Liver (tissue), 9 donors: ENCODE measurements around the gene NSD1. TPM values are rescaled to one million over a fixed set of nuclear protein-coding genes. Genes with fewer than 3 reads are reported as not detected.
"Not testable (repeated sequence)": the region's sequence is repeated elsewhere in the genome, so short reads cannot be mapped to it uniquely, and the experiment has no call there.

ENCODE experiments used
- DNase-seq: peaks from one replicate; pipeline ENCODE4 v3.0.0-alpha.2; 2017; ENCODE audit warnings: low spot score
- H3K27ac ChIP-seq, 2 donors: one replicate each; pipeline ENCODE4 v1.7.0; 2013; ENCODE audit warnings: inconsistent platforms in 2 of 2, low read length in 2 of 2, control low read depth in 1 of 2, low read depth in 1 of 2, mild to moderate bottlenecking in 1 of 2
- H3K27me3 ChIP-seq, 4 donors: one replicate each; pipeline versions ENCODE4 v1.6.1 to v1.7.0; 2013; ENCODE audit warnings: low read length in 3 of 4, inconsistent platforms in 1 of 4, mild to moderate bottlenecking in 1 of 4, moderate library complexity in 1 of 4; ENCODE audit not compliant: control insufficient read depth in 4 of 4, insufficient read depth in 4 of 4
- H3K36me3 ChIP-seq, 4 donors: one replicate each; pipeline versions ENCODE4 v1.6.1 to v1.7.0; 2013; ENCODE audit warnings: low read length in 3 of 4, mild to moderate bottlenecking in 3 of 4, low read depth in 1 of 4, moderate library complexity in 1 of 4; ENCODE audit not compliant: control insufficient read depth in 4 of 4, insufficient read depth in 3 of 4
- H3K4me1 ChIP-seq, 4 donors: one replicate each; pipeline versions ENCODE4 v1.6.1 to v1.7.0; 2013; ENCODE audit warnings: low read length in 3 of 4, mild to moderate bottlenecking in 3 of 4, moderate library complexity in 1 of 4; ENCODE audit not compliant: control insufficient read depth in 4 of 4, insufficient read depth in 4 of 4
- H3K4me3 ChIP-seq, 3 donors: one replicate each; pipeline versions ENCODE4 v1.6.1 to v1.7.0; 2013; ENCODE audit warnings: low read length in 3 of 3, control low read depth in 1 of 3, low read depth in 1 of 3, mild to moderate bottlenecking in 1 of 3
- H3K9ac ChIP-seq, 2 donors: one replicate each; pipeline ENCODE4 v1.7.0; 2013; ENCODE audit warnings: low read length in 2 of 2, mild to moderate bottlenecking in 2 of 2, moderate library complexity in 2 of 2, control low read depth in 1 of 2, low read depth in 1 of 2
- H3K9me3 ChIP-seq, 4 donors: one replicate each; pipeline versions ENCODE4 v1.6.1 to v1.7.0; 2013; ENCODE audit warnings: low read length in 3 of 4; ENCODE audit not compliant: control insufficient read depth in 4 of 4
- ATF3 ChIP-seq: IDR thresholded peaks from 2 replicates; pipeline ENCODE4 v1.6.1; 2016; ENCODE audit warnings: antibody characterized with exemption
- CTCF ChIP-seq: fragments of 150-350 bp; IDR thresholded peaks from 2 replicates; pipeline ENCODE4 v1.5.1; 2017; ENCODE audit warnings: improper control_type of control experiment, low read depth, low read length; ENCODE audit not compliant: missing input control
- EGR1 ChIP-seq, 2 donors: IDR thresholded peaks; 2 replicates each; pipeline ENCODE4 v1.6.1; 2016 to 2018; ENCODE audit warnings: antibody characterized with exemption in 2 of 2, low read depth in 2 of 2
- FOXA1 ChIP-seq: IDR thresholded peaks from 2 replicates; pipeline ENCODE4 v1.6.1; 2016; ENCODE audit warnings: antibody characterized with exemption
- FOXA2 ChIP-seq: IDR thresholded peaks from 2 replicates; pipeline ENCODE4 v1.6.1; 2016; ENCODE audit warnings: antibody characterized with exemption
- GABPA ChIP-seq, 2 donors: IDR thresholded peaks in 1 of 2; conservative IDR thresholded peaks in 1 of 2; 2 replicates each; pipeline ENCODE4 v1.6.1; 2016; ENCODE audit warnings: antibody characterized with exemption in 2 of 2, mild to moderate bottlenecking in 1 of 2, moderate library complexity in 1 of 2
- HNF4A ChIP-seq, 2 donors: conservative IDR thresholded peaks; 2 replicates each; pipeline ENCODE4 v1.6.1; 2016; ENCODE audit warnings: antibody characterized with exemption in 2 of 2, mild to moderate bottlenecking in 2 of 2
- HNF4G ChIP-seq: IDR thresholded peaks from 2 replicates; pipeline ENCODE4 v1.6.1; 2016; ENCODE audit warnings: antibody characterized with exemption
- JUND ChIP-seq, 2 donors: IDR thresholded peaks; 2 replicates each; pipeline ENCODE4 v1.6.1; 2016; ENCODE audit warnings: antibody characterized with exemption in 2 of 2
- MAX ChIP-seq: IDR thresholded peaks from 2 replicates; pipeline ENCODE4 v1.6.1; 2016; ENCODE audit warnings: antibody characterized with exemption
- NR2F2 ChIP-seq: IDR thresholded peaks from 2 replicates; pipeline ENCODE4 v1.6.1; 2016; ENCODE audit warnings: antibody characterized with exemption
- RAD21 ChIP-seq, 2 donors: IDR thresholded peaks; 2 replicates each; pipeline ENCODE4 v1.6.1; 2016; ENCODE audit warnings: antibody characterized with exemption in 2 of 2, mild to moderate bottlenecking in 2 of 2
- REST ChIP-seq: IDR thresholded peaks from 2 replicates; pipeline ENCODE4 v1.6.1; 2016; ENCODE audit warnings: antibody characterized with exemption, mild to moderate bottlenecking
- RXRA ChIP-seq, 2 donors: IDR thresholded peaks; 2 replicates each; pipeline ENCODE4 v1.6.1; 2017 to 2018; ENCODE audit warnings: antibody characterized with exemption in 2 of 2, mild to moderate bottlenecking in 1 of 2
- SP1 ChIP-seq: IDR thresholded peaks from 2 replicates; pipeline ENCODE4 v1.6.1; 2018; ENCODE audit warnings: antibody characterized with exemption, mild to moderate bottlenecking
- TAF1 ChIP-seq: conservative IDR thresholded peaks from 2 replicates; pipeline ENCODE4 v1.6.1; 2016; ENCODE audit warnings: antibody characterized with exemption, mild to moderate bottlenecking
- YY1 ChIP-seq: IDR thresholded peaks from 2 replicates; pipeline ENCODE4 v1.6.1; 2016; ENCODE audit warnings: antibody characterized with exemption, mild to moderate bottlenecking
- ZBTB33 ChIP-seq: IDR thresholded peaks from 2 replicates; pipeline ENCODE4 v1.6.1; 2016; ENCODE audit warnings: antibody characterized with exemption
- WGBS: extraction: QIAGEN DNeasy Blood & Tissue Kit; methylation state at CpG from one replicate; pipeline ENCODE4 v1.1.7; 2013; 5-methylcytosine and 5-hydroxymethylcytosine counted together
- polyA plus RNA-seq, 2 donors: library from polyadenylated mRNA; stranded (reverse) in 1 of 2; unstranded in 1 of 2; fragments of 200-250 nt in 1 of 2; fragments of >200 nt in 1 of 2; fragmentation: Nextera tagmentation in 1 of 2; extraction: Ambion mirVana in 1 of 2; gene quantifications; one replicate each; pipeline versions ENCODE4 v1.2.1 to v1.2.3, GENCODE V29; 2013 to 2015
- total RNA-seq, 2 donors: library from RNA; depleted of rRNA; stranded (reverse); fragments of >200 nt; gene quantifications; one replicate each; pipeline ENCODE4 v1.2.3, GENCODE V29; 2014
- donor health status: healthy.
- donor health status: healthy.
- donor health status: healthy.
- donor health status: healthy.
- donor health status: healthy.

The NSD1 gene
- total and polyA plus RNA-seq, 4 donors = 5.3 to 34.1 (median 19.3) TPM

GRCh38 chr5:177256296-177256695 is 122.7 kb downstream of the NSD1 start:
- H3K4me3 ChIP-seq = no peak overlapping the region
- H3K9ac ChIP-seq = no peak overlapping the region
- TF ChIP-seq GABPA (IDR thresholded peaks at IDR 0.05 in 1 of 2, conservative IDR thresholded peaks at IDR 0.05 in 1 of 2) = no peak
- no peak for TF ChIP-seq JUND (IDR thresholded peaks at IDR 0.05)
- TF ChIP-seq ATF3 = no peak
- TF ChIP-seq EGR1 (IDR thresholded peaks at IDR 0.05; ENCODE audit: low read depth in 2 of 2) = no peak
- no peak for TF ChIP-seq REST
- no peak for TF ChIP-seq MAX
- TF ChIP-seq FOXA2 = no peak
- no peak for TF ChIP-seq SP1
- no peak for TF ChIP-seq RAD21 (IDR thresholded peaks at IDR 0.05)
- TF ChIP-seq TAF1 = no peak
- no peak for TF ChIP-seq NR2F2
- TF ChIP-seq FOXA1 = no peak
- TF ChIP-seq HNF4A (conservative IDR thresholded peaks at IDR 0.05) = no peak
- TF ChIP-seq HNF4G = no peak
- no peak for TF ChIP-seq RXRA (IDR thresholded peaks at IDR 0.05)
- TF ChIP-seq CTCF = no peak
- TF ChIP-seq YY1 = no peak
- TF ChIP-seq ZBTB33 = no peak
- DNase-seq = no peak
- 63% methylated on average over 5 of the region's 5 CpGs for WGBS
- no peak overlapping the region for H3K27ac ChIP-seq
- no peaks in the 10 kb centered on the region for H3K4me1 ChIP-seq
- H3K27me3 ChIP-seq = no peaks in the 10 kb centered on the region
- H3K36me3 ChIP-seq = peaks cover 10 to 47% (median 43%) of the 10 kb centered on the region in 4 donors
- no peaks in the 10 kb centered on the region for H3K9me3 ChIP-seq

GRCh38 chr5:177258711-177259110 is 125.1 kb downstream of the NSD1 start:
- H3K9ac ChIP-seq, H3K4me1 ChIP-seq, H3K9me3 ChIP-seq, DNase-seq, H3K27ac ChIP-seq, H3K4me3 ChIP-seq, H3K27me3 ChIP-seq: not testable (repeated sequence)
- WGBS = 96% methylated on average over 7 of the region's 7 CpGs
- peaks cover 7 to 36% (median 32%) of the 10 kb centered on the region in 4 donors for H3K36me3 ChIP-seq
